Measurements from ENCODE around the gene APEH.

The APEH gene
- total RNA-seq, result 44.4 to 138 (median 116) reads per million in 9 experiments

DNA sequence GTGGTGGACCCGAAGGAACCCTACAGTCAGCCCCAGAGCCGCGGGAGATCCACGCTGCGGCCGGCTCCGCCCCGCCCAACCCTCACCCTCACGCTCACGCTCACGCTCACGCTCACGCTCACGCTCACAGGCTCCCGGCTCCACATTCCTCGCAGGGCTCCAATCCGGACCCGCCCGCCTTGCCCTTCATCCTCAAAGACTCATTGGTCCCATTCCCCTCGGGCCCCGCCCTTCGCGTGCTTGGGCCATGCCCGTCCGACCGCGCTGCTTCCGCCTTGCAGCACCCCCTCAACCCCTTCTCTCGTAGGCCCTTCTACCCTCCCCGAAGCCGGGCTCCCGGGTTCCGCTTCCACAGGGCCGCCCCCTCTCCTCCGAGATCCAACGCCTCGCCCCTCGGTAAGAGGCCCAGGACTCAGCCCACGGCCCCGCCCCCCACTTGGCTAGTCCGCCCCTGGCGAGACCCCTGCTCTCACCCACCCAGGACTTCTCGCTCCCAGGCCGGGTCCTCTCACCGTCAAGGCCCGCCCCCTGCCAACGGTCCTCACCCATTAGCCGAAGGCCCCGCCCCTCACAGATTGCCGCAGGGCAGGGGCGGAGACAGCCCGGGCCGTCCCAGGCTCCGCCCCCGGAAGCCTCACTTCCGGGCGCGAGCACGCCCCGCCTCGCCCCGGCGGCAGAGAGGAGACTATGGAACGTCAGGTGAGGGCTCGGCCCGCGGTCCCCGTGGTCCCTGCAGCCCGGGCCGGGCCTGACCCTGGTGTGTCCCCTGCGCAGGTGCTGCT, at the start of gene APEH:
Gene APEH (plus strand): TSS at position 637 of the 782 bp plus-strand sequence. CDS start 51 bp downstream, at position 688.
- Mint-ChIP-seq H3K4me1 (ENCODE audit: low read depth in 2 of 2) (peaks cover 19 to 21% of the 10 kb centered on the region in 2 donors), H3K9me3 (no peaks in the 10 kb centered on the region), H3K36me3 (ENCODE audit: insufficient read depth) (peaks cover 17% of the 10 kb centered on the region), H3K27ac (peak within 1 kb of the TSS; percentile 93 to 95), H3K4me3 (peak within 1 kb of the TSS; percentile 81 to 87), H3K27me3 (peaks cover 0 to 4% of the 10 kb centered on the region in 2 donors)
- DNase-seq (peak; percentile 95 to 97 (median 97)), ATAC-seq (replicated peaks) (peak; percentile 83)

DNA sequence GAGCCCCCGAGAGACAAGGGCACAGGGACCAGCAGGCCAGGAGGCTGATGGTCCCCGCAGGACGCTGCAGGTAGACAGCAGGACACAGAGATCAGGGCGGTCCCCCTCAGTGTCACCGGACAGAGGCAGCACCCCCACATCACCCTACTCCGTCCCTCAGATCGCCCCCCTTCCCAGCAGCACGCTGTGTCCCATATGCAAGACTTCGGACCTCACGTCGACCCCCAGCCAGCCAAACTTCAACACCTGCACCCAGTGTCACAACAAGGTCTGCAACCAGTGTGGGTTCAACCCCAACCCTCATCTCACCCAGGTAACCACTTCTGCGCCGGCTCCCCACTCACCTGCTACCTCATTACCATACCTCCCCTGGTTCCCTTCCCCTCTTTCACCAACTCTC, 49.1 kb upstream of the APEH start:
- Mint-ChIP-seq H3K4me3 (no peak overlapping the region), H3K27me3 (peaks cover 0 to under 1% of the 10 kb centered on the region in 2 donors), H3K9me3 (no peaks in the 10 kb centered on the region), H3K36me3 (ENCODE audit: insufficient read depth) (no peaks in the 10 kb centered on the region), H3K4me1 (ENCODE audit: low read depth in 2 of 2) (peaks cover 4 to 6% of the 10 kb centered on the region in 2 donors), H3K27ac (no peak overlapping the region)
- ATAC-seq (replicated peaks) (no peak), DNase-seq (no peak)

DNA sequence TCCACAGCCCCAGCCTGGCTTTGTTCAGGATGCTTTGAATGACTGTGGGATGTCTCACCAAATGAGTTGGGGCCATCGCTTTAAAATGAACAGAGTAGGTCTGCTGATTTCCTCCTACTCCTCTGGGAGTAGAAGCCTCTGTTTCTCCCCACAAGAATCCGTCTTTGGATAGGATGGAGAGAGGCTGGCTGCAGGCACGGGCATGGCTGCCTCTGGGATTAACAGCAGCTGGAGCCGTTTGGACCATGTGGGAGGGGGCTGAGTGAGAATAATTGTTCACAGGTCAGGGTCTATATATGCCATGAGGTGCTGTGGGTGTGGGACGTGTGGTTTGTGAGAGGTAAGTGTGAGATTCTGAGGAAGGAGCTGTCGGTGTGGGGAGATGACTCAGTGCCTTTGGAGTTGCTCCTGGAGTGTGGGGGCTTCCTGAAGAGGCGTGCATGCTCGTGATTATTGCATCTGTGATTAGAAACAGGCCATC, 48.0 kb upstream of the APEH start:
- peak; percentile 44 for ATAC-seq (replicated peaks)
- no peaks in the 10 kb centered on the region for H3K9me3 Mint-ChIP-seq
- no peaks in the 10 kb centered on the region for H3K36me3 Mint-ChIP-seq (ENCODE audit: insufficient read depth)
- no peak for DNase-seq
- H3K4me1 Mint-ChIP-seq (ENCODE audit: low read depth in 2 of 2), result peaks cover 4 to 6% of the 10 kb centered on the region in 2 donors
- peaks cover 10 to 11% of the 10 kb centered on the region in 2 donors for H3K27me3 Mint-ChIP-seq
- H3K27ac Mint-ChIP-seq, result no peak overlapping the region
- H3K4me3 Mint-ChIP-seq, result no peak overlapping the region

DNA sequence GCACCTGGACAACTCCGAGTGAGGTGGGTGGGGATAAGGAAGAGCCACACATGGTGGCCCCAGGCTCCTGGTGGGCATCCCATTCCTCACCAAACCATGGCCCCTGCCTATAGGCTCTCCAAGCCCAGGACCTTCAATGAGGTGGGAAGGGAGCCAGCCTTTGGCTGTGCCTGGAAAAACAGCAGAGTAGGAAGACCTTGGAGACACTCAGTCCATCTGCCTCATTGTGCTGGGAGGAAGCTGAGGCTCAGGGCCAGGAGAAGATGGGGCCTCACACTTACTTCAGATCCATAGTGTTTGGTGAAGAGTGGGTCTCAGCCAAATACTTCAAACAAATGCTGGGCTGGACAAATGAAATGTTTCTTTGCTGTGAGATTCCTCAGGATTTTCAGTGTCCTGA, 47.4 kb upstream of the APEH start:
- no peak overlapping the region for H3K27ac Mint-ChIP-seq
- H3K4me3 Mint-ChIP-seq, result no peak overlapping the region
- H3K4me1 Mint-ChIP-seq (ENCODE audit: low read depth in 2 of 2), result peaks cover 4 to 6% of the 10 kb centered on the region in 2 donors
- ATAC-seq (replicated peaks), result no peak
- no peaks in the 10 kb centered on the region for H3K9me3 Mint-ChIP-seq
- DNase-seq, result no peak
- peaks cover 16 to 18% of the 10 kb centered on the region in 2 donors for H3K27me3 Mint-ChIP-seq
- H3K36me3 Mint-ChIP-seq (ENCODE audit: insufficient read depth), result no peaks in the 10 kb centered on the region

DNA sequence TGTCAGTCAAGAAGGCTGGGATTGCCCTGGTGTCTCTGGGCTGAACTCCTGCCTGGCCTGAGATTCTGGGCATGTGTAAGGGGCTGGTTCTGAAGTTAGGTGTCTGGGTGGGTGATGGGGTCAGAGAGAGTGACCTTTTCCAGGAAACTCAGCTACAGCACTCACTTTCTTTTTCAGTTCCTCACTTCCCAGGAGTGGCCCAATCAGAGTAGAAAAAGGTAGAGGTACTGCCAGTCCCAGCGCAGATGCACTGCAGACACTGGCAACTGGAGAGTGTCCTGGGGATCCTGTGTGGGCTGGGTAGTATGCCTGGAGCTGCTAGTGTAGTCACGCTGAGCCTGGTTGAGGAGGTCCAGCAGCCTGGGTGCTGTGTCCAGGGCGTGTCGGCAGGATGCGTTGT, 46.5 kb upstream of the APEH start:
- no peaks in the 10 kb centered on the region for H3K36me3 Mint-ChIP-seq (ENCODE audit: insufficient read depth)
- no peak overlapping the region for H3K4me3 Mint-ChIP-seq
- DNase-seq, result no peak
- H3K4me1 Mint-ChIP-seq (ENCODE audit: low read depth in 2 of 2), result peaks cover 4 to 6% of the 10 kb centered on the region in 2 donors
- H3K27ac Mint-ChIP-seq, result no peak overlapping the region
- H3K9me3 Mint-ChIP-seq, result no peaks in the 10 kb centered on the region
- peaks cover 21 to 25% of the 10 kb centered on the region in 2 donors for H3K27me3 Mint-ChIP-seq
- no peak for ATAC-seq (replicated peaks)

DNA sequence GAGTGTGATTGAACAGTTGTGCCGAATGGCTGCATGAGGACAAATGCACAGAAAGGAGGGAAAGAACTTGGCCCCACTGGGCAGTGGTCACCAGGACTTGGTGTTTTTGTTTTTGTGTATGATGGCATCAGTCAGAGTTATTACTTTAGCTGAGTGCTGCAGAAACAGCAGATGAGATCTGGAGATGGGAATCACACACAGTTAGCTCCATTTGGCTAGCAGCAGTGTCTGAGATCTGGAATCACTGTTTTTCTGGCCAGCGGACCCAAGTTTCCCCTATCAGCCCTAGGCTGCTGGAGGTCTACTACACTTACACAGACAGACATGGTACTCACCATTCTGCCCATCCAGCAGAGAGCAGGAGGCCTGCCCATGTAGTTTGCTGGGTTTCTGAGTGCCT, 45.9 kb upstream of the APEH start:
- Mint-ChIP-seq H3K36me3 (ENCODE audit: insufficient read depth) (no peaks in the 10 kb centered on the region), H3K27ac (no peak overlapping the region), H3K27me3 (peaks cover 21 to 25% of the 10 kb centered on the region in 2 donors), H3K4me3 (no peak overlapping the region), H3K4me1 (ENCODE audit: low read depth in 2 of 2) (peaks cover 4 to 6% of the 10 kb centered on the region in 2 donors), H3K9me3 (no peaks in the 10 kb centered on the region)
- no peak for ATAC-seq (replicated peaks)
- DNase-seq, result no peak

DNA sequence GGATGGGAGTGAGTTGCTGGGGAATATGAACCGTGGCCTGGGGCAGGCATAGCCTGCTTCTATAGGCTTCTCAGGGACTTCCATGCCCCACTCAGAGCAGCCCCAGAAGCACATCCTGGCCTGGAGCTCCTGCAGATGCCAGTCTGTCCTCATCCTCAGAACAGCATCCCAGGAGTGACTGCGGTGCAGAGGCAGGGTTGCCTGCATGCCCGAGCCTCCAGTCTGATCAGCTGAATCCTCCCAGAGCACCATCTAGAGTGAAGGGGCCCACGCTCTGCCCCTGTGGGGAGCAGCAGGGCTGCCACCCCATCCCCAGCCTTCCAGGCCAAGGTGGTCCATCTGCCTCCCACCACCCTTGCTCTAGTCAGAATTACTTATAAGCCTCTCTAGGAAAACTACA, 44.7 kb upstream of the APEH start:
- ATAC-seq (replicated peaks), result no peak
- Mint-ChIP-seq H3K4me3 (no peak overlapping the region), H3K27ac (no peak overlapping the region), H3K4me1 (ENCODE audit: low read depth in 2 of 2) (peaks cover 4 to 6% of the 10 kb centered on the region in 2 donors), H3K9me3 (no peaks in the 10 kb centered on the region), H3K36me3 (ENCODE audit: insufficient read depth) (no peaks in the 10 kb centered on the region), H3K27me3 (peaks cover 21 to 25% of the 10 kb centered on the region in 2 donors)
- no peak for DNase-seq

DNA sequence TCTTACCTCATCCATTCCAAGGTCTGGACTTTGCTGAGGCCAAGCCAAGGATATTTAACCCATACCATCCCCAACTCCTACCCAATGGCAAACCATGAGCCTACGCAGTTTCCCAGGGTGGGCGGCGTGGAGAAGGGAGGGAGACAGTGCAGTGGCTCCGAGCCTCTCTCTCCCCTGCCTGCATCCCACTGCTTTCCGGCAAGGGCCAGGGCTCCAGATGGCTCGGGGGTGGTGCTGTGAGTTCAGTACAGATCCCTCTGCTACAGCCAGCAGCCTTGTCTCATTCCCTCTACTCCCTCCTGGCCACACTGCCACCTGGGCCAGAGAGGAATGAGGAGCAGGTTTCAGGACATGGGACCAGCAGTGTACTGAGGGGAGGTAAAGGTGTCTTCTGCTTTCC, 44.3 kb upstream of the APEH start:
- DNase-seq (no peak), ATAC-seq (replicated peaks) (no peak)
- Mint-ChIP-seq H3K27me3 (peaks cover 21 to 25% of the 10 kb centered on the region in 2 donors), H3K27ac (no peak overlapping the region), H3K4me1 (ENCODE audit: low read depth in 2 of 2) (peaks cover 5 to 6% of the 10 kb centered on the region in 2 donors), H3K9me3 (no peaks in the 10 kb centered on the region), H3K4me3 (no peak overlapping the region), H3K36me3 (ENCODE audit: insufficient read depth) (no peaks in the 10 kb centered on the region)

DNA sequence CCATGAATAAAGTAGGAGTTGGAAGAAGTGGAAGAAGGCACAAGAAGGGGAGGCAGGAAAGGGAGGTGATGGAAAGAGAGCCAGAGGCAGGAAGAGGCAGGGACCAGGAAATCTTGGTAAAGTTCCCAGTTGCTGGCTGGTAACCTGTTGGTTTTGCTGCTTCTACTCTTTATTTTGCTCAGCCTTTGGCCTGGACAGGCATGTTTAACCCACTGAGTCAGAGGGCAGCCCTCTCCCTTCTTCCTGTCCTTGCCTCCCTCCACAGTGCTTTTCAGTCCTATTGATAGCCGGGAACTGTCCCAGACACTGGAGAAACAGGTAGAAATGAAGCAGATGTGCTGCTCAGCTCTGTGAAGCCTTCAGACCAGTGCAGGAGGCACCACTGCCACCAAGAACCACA, 43.4 kb upstream of the APEH start:
- no peak overlapping the region for H3K4me3 Mint-ChIP-seq
- peaks cover 21 to 25% of the 10 kb centered on the region in 2 donors for H3K27me3 Mint-ChIP-seq
- H3K27ac Mint-ChIP-seq, result peak overlapping the region in 1 of 2 donors; percentile 81
- DNase-seq (no peak), ATAC-seq (replicated peaks) (no peak)
- H3K36me3 Mint-ChIP-seq (ENCODE audit: insufficient read depth), result no peaks in the 10 kb centered on the region
- peaks cover 5 to 6% of the 10 kb centered on the region in 2 donors for H3K4me1 Mint-ChIP-seq (ENCODE audit: low read depth in 2 of 2)
- no peaks in the 10 kb centered on the region for H3K9me3 Mint-ChIP-seq

DNA sequence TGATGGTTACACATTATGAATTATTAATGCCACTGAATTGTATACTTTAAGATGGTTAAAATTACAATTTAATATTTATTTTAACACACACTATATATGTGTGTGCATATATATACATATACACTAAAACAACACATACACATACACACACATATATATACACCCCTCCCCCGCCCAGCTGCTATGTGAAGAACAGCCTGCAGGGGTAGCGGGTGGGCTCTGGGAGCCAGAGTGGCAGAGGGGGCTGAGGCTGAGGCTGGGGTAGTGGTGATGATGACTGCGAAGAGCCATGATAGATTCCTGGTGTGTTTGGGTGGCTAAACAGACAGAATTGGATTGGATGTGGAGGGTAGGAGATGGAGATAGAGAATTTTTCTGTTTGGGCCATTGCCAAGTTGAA, 39.4 kb upstream of the APEH start:
- Mint-ChIP-seq H3K36me3 (ENCODE audit: insufficient read depth) (no peaks in the 10 kb centered on the region), H3K27me3 (peaks cover 21 to 25% of the 10 kb centered on the region in 2 donors), H3K27ac (no peak overlapping the region), H3K4me3 (no peak overlapping the region), H3K4me1 (ENCODE audit: low read depth in 2 of 2) (peaks cover 4 to 5% of the 10 kb centered on the region in 2 donors), H3K9me3 (no peaks in the 10 kb centered on the region)
- DNase-seq (no peak), ATAC-seq (replicated peaks) (no peak)

DNA sequence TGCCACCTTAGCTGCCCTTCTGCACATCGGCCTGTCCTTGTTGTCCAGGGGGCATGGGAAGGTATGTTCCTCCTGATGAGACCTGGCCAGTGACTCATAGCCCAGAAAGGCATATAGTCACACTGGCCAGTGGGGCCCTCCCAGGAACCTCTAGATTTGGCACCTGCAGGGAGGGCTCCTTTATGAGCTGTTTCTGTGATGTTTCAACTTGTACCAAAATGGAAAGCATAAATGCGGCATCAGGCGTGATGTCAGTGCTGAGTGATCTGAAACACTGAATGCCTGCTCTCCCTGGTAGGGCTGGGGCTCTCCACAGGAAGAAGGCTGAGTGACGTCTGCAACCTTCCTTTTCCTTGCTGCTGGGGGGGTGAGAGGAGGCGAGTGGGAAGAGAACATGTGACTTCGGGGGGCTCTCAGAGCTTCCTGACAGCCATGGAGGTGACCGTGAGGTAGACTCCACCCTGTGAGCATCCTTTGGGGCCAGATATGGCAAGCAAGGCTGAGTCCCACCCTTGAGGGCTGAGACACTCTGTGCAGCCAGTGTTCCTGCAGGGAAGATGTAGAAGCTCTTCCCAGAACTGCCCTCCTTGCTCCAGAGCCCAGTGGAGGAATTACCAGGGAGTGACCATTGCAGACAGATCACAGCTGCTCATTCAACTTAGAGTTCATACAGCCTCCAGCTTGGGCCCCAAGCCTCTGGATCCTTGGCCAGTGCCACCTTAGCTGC, 37.1 kb upstream of the APEH start:
- no peak overlapping the region for H3K4me3 Mint-ChIP-seq
- H3K27ac Mint-ChIP-seq, result peak overlapping the region in 1 of 2 donors; percentile 32
- no peaks in the 10 kb centered on the region for H3K9me3 Mint-ChIP-seq
- ATAC-seq (replicated peaks) (no peak), DNase-seq (no peak)
- no peaks in the 10 kb centered on the region for H3K36me3 Mint-ChIP-seq (ENCODE audit: insufficient read depth)
- peaks cover 4 to 5% of the 10 kb centered on the region in 2 donors for H3K4me1 Mint-ChIP-seq (ENCODE audit: low read depth in 2 of 2)
- H3K27me3 Mint-ChIP-seq, result peaks cover 3 to 14% of the 10 kb centered on the region in 2 donors

DNA sequence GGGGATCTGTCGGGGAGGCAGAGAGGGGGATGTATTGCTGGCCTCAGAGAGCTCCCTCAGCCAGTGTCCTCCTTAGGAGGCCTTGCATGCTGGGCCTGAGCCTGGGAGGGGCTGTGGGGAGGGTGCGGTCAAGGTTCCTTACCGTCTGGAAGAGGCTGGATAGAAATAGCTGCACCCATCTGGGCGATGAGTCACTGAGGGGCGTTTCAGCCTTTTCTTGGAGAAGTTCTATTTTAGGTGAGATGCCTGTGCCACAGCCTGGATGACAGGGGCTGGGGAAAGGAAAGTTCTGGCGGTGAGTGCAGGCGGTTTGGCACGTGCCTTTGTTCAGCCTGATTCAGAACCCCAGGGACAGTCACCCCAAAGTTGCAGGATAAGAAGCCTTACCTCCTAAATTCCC, 35.7 kb upstream of the APEH start:
- H3K27me3 Mint-ChIP-seq, result peaks cover 0 to 10% of the 10 kb centered on the region in 2 donors
- peaks cover 4 to 5% of the 10 kb centered on the region in 2 donors for H3K4me1 Mint-ChIP-seq (ENCODE audit: low read depth in 2 of 2)
- ATAC-seq (replicated peaks) (no peak), DNase-seq (no peak)
- no peaks in the 10 kb centered on the region for H3K36me3 Mint-ChIP-seq (ENCODE audit: insufficient read depth)
- H3K9me3 Mint-ChIP-seq, result no peaks in the 10 kb centered on the region
- H3K4me3 Mint-ChIP-seq, result no peak overlapping the region
- no peak overlapping the region for H3K27ac Mint-ChIP-seq

DNA sequence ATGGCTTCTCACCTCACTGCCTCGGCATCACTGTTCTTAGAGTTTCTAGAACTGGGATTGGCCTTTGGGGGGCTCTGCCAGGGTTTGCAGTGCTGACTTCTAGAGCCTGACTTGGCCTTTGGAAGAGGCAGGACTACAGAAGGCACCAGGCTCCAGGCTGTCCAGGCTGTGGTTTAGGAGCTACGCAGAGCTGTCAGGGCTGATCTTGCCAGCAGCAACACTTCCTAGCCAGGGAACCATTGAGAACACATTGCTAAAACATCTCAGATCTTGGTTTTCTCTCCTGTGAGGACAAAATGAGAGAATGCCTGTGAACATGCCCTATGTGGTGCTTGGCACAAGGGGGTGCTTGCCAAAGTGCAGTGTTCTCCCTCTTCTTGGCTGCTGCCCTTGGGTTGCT, 34.6 kb upstream of the APEH start:
- H3K27ac Mint-ChIP-seq, result no peak overlapping the region
- no peaks in the 10 kb centered on the region for H3K9me3 Mint-ChIP-seq
- peaks cover 0 to 10% of the 10 kb centered on the region in 2 donors for H3K27me3 Mint-ChIP-seq
- H3K36me3 Mint-ChIP-seq (ENCODE audit: insufficient read depth), result no peaks in the 10 kb centered on the region
- DNase-seq, result no peak
- no peak for ATAC-seq (replicated peaks)
- H3K4me3 Mint-ChIP-seq, result no peak overlapping the region
- peaks cover 4 to 5% of the 10 kb centered on the region in 2 donors for H3K4me1 Mint-ChIP-seq (ENCODE audit: low read depth in 2 of 2)

Measured in effector memory CD8-positive, alpha-beta T cell (primary cell).